ENCODE data around the gene B3GALT6. TPM values are rescaled to one million over a fixed set of nuclear protein-coding genes. Genes with fewer than 3 reads are reported as not detected.
"Not testable (repeated sequence)": the region's sequence is repeated elsewhere in the genome, so short reads cannot be mapped to it uniquely, and the experiment has no call there.

B3GALT6 gene
- total RNA-seq, 1 donor from 2014 or later, result 30.4 TPM

GRCh38 chr1:1244192-1244811 is 12.3 kb downstream of the B3GALT6 start:
- DNase-seq (ENCODE audit: low read depth in 2 of 2), result peak in 1 of 2 donors; percentile 35

DNA sequence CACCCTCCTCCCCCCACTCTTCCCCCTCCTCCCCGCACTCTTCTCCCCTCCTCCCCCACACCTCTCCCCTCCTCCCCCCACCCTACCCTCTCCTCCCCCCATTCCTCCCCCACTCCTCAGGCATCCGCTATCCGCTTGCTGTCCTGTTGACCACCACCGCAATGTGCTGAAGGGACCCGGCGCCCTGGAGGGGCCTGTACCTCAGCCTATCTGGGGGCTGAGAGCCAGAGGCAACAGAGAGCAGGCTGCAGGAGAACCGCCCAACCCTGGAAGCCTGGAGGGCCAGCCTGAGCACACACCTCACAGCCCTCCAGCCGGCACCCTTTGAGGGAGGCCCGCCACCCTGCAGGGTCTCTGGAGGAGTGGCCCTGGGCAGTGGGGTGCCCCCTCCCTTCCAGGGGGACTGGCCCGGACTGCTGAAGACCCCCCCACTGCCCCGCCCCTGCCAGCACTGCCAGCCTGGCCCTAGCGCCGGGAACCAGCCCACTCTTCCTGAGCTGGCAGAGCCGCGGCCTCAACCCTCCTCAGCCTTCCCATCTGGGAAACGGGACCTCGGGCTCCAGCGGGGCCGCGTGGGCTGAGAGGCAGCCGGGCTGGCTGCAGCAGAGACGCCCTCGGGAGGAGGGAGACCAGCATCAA is 13.3 kb downstream of the B3GALT6 start:
- no peak for DNase-seq (ENCODE audit: low read depth in 2 of 2)

GRCh38 chr1:1245817-1246576 is 14.0 kb downstream of the B3GALT6 start:
- no peak for DNase-seq (ENCODE audit: low read depth in 2 of 2)

DNA sequence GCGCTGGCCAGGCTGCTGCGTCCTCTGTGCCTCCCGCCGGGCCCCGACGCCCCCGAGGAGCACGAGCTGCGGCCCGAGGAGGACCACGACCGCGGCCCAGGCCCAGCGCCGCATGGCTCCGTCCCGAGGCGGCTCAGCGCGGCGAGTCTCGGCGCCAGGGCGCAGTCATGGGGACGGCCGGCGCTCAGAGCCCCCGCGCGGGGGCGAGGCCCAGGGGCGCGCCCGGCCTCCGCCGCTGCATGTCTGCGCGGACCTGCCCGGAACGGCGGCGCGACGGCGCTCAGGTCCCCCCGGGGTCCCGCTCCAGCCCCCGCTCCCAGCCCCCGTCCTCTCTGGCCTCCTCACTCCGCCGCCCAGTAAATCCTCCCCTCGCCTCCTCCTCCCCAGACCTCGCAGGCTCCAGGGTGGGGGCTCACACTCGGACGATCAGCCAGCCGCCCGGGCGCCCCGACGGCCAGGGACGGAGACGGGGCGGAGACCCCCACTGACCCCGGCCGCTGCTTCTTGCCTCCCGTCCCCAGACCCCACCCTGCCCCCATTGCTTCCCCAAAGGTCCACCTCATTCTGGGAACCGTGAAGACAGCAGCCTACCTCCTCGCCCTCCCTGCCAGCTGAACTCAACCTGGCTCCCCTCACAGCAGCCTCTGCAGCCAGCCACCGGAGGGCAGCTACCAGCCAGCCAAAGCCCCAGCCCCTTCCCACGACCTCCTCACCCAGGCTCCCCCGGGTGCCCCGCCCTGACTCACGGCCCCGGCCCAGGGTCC is 14.7 kb downstream of the B3GALT6 start, which contains the start of gene C1QTNF12:
TSS of gene C1QTNF12 (minus strand) at position 146 of the 764 bp plus-strand sequence. CDS start at position 114, 32 bp downstream.
- no peak for DNase-seq (ENCODE audit: low read depth in 2 of 2)

DNA sequence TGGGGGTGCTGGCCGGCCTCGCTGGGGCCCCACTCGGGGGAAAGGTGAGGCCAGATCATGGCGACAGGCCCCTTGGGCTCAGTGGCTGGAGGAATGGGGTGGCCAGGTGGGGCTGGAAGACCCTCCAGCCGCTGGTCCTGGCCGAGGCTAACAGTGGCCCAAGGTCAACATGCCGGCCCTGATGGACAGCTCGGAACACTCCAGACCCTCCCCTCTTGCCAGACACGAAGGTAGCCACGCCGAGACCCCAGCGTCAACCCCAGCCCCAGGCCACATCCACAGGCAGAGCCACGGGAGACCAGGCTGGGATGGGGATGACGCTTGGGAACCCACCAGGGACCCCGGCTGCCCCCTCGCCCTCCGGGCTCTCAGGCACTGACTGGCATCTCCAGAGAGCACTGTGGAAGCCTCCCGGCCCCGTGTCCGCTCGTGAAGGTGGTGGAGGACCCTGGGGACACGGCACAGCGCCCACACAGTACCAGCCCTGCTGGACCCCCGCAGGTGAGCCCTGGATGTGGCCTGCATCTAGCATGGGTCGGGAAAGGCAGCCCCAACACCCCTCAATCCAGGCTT is 15.4 kb downstream of the B3GALT6 start:
- no peak for DNase-seq (ENCODE audit: low read depth in 2 of 2)

DNA sequence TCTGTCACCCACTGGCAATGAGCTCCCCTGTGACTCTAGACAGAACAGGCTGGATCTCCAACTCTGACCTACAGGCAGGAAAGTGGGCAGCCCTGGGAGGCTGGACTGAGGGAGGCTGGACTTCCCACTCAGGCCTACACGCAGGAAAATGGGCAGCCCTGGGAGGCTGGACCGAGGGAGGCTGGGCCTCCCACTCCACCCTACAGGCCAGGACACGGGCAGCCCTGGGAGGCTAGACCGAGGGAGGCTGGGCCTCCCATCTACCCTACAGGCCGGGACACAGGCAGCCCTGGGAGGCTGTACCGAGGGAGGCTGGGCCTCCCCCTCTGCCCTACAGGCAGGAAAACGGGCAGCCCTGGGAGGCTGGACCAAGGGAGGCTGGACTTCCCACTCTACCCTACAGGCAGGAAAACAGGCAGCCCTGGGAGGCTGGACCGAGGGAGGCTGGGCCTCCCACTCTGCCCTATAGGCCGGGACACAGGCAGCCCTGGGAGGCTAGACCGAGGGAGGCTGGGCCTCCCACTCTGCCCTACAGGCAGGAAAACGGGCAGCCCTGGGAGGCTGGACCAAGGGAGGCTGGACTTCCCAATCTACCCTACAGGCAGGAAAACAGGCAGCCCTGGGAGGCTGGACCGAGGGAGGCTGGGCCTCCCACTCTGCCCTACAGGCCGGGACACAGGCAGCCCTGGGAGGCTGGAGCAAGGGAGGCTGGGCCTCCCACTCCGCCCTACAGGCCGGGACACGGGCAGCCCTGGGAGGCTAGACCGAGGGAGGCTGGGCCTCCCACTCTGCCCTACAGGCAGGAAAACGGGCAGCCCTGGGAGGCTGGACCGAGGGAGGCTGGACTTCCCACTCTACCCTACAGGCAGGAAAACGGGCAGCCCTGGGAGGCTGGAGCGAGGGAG is 16.2 kb downstream of the B3GALT6 start:
- not testable (repeated sequence) for DNase-seq (ENCODE audit: low read depth in 2 of 2)

DNA sequence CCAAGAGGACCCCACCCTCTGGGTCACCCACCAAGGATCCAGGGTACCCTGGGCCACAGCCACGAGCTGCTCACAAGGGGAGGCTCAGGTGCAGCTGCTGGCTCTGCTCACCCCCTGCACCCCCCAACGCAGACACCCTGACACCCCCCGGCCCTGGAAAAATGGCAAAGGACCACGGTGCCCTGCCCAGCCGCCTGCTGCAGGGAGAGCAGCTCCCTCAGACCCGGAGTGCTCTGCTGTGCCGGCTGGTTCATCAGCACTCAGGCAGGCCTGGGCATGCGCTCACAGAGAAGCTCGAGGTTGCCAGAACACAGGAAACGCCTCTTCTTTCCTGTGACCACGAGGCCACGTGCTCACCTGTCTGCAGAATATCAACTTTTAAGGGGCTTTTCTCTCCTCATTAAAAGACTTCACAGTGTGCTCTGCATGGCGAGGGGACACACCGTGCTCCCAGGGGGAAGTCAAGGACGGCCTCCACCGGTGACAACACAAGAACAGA is 18.8 kb downstream of the B3GALT6 start:
- DNase-seq (ENCODE audit: low read depth in 2 of 2), result peak in 1 of 2 donors; percentile 78

DNA sequence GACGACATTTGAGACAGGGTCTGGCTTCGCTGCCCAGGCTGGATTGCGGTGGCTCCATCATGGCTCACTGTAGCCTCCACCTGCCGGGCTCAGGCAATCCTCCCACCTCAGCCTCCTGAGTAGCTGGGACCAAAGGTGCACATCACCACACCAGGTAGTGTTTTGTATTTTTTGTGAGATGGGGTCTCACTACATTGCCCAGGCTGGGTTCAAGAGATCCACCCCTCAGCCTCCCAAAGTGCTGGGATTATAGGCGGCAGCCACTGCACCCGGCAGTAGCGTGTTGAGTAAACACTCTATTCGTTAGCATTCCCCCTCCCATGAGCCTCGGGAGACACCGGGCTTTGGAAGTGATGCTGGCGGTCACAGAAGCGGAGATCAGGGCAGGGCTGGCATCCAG is 21.3 kb downstream of the B3GALT6 start:
- no peak for DNase-seq (ENCODE audit: low read depth in 2 of 2)

DNA sequence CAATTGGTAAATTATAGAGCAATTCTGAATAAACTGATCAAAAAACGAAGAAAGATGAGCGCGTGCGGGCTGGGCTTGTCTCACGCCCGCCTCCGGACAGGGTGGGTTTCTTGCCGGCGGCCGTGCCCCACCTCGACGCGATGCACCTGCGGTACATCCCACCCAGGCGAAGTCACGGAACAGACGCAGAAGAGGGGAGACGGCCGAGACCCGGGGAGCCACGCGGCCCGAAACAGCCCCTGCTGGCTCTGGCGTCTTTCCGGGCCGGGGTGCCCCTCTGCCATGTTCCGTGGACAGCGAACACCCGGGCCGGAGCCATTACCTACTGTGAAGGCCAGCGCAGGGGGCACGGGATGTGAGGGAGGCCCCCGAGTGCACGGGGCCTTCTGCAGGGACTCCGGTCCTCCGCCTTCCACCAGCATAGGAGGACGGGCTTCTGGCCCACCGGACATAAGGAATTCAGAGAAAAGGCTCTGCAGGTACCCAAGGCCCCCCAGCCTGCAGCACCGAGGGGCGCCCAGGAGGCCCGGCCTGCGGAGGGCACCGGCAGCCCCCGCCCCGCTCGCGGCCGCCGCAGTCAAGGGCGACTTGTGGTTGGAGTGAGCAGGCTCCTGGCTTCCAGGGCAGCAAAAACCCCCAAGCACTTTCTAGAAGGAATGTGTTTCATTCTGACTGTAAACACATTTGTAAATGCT is 22.1 kb downstream of the B3GALT6 start:
- DNase-seq (ENCODE audit: low read depth in 2 of 2), result no peak

GRCh38 chr1:1254667-1254998 is 22.6 kb downstream of the B3GALT6 start:
- no peak for DNase-seq (ENCODE audit: low read depth in 2 of 2)

- no peak for DNase-seq (ENCODE audit: low read depth in 2 of 2)
Observed at GRCh38 chr1:1255078-1255477, 23.0 kb downstream of the B3GALT6 start.

DNA sequence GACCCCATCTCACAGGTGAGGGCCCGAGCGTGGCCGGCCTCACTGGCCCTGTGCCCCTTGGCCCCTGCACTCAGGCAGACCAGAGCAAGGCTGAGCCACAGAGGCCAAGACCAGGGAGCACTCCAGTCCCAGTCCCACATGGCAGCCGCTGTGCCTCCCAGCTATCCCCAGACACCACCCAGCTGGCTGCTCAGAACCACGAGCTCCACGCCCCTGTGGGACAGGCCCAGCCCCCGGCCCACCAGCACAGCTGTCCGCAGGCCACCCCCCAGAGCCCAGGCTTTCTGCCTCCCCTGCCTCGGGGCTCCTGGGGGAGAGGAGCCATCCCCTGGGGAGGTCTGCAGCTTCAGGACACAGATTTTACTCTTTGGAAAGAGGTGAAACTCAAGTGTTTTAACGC is 23.6 kb downstream of the B3GALT6 start:
- no peak for DNase-seq (ENCODE audit: low read depth in 2 of 2)

DNA sequence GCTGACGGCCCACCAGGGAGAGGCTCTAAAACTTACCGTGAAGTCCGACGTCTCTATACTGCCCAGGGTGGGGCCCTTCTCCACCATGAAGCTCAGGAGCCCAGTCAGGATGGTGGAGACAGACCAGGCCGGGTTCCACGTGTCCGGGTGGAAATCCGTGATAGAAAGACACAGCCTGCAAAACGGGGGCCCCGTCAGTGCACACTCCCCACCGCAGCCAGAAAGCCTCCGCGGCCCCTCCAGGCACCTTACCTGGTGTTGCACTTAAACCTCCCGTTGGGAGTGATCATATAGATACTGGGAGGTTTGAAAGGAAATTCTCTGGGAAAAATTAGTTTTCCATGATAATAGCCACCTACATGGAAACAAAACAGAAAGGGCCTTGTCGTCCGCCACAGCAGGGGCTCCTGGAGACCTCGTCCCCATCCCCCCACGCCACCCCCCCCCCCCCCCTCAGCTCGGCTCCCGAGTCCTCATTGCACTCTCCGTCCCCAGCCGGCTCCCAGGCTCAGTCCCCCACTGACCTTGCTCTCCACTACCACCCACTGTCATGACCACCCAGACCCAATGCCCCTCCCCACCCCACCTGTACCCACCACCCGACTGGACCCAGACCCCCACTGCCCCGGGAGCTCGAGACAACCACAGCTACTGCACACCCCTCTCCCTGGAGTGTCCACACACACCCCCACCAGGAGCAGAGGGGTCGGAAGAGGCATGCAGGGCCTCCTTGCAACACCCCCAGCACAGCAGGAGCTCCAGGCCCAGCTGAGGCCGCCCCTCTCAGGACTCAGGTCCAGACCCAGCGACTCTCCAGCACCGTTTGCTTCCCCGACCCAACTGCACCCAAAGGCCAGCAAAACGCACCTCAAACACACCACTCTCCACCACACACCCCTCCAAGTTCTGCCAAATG is 25.2 kb downstream of the B3GALT6 start:
- DNase-seq (ENCODE audit: low read depth in 2 of 2), result no peak

DNA sequence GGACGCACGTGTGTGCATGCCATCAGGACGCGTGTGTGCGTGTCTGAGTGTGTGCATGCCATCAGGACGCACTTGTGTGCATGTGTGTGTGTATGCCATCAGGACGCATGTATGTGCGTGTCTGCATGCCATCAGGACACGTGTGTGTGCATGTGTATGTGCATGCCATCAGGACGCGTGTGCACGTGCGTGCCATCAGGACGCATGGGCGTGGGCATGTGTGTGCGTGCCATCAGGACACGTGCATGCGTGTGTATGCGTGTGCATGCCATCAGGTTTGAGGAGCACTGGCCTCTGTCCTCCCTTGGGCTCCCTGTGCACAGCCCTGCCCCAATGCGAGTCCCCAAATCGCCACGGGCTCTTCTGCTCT is 27.1 kb downstream of the B3GALT6 start:
- no peak for DNase-seq (ENCODE audit: low read depth in 2 of 2)

DNA sequence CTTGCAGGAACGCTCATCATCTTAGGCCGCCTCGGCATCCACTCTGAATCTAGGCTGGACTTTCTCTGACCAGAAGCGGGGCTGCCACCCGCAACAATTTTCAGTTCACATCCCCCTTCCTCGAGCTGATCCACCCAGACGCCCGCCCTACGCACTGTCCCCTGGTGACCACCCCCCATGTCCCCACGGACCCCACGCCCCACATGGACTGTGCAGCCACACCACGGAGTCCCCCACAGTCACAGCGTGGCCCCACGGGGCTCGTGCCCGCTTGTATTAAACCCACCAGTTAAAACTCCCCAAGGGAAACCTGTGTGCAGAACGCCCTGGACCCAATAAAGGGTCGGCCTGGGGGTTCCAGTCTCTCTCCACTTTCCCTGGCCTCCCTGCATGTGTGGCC is 27.5 kb downstream of the B3GALT6 start:
- no peak for DNase-seq (ENCODE audit: low read depth in 2 of 2)

DNA sequence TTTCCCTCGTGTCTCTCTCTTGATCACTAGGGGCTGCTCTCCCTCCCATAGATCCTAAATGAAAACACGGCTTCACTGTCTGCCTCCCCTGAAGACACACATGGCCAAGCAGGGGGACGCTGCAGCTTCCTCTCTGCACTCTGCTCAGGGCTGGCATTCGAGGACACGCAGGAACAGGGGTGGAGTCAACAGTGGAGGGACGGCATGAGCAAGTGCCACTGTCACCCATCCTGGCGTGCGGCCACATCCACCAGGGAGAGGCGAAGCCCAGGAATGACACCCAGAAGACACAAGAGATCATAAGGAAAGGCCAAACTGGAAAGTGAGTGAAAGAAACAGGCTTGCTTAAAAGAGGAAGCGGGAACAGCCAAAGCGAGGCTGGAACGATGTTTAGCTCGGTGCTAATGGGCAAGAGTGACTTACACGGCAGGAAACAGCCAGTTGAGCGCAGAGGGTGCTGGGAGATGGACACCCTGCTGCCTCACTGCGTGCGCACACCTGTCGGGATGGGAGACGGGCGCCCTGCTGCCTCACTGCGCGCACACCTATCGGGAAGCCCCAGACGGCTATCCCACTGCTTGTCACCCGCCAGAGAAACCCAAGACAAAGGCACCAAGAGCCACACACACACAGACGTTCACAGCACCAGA is 28.0 kb downstream of the B3GALT6 start:
- no peak for DNase-seq (ENCODE audit: low read depth in 2 of 2)

- DNase-seq (ENCODE audit: low read depth in 2 of 2), result peak; percentile 57 to 65
Observed at GRCh38 chr1:1260843-1261560, 29.0 kb downstream of the B3GALT6 start.

GRCh38 chr1:1262071-1262470 is 30.0 kb downstream of the B3GALT6 start:
- DNase-seq (ENCODE audit: low read depth in 2 of 2), result no peak

Measured in lung microvascular endothelial cell (primary cell).